22Rv1 (cell line): ENCODE data around the gene IFNAR1.

Source experiments
- ZFX ChIP-seq: fragments of 450-650 bp; IDR thresholded peaks from 2 replicates; pipeline ENCODE4 v1.6.1; 2017; ENCODE audit warnings: antibody characterized with exemption, borderline replicate concordance
- TF ChIP-seq, protein P1 (sequence below): fragments of 450-650 bp; IDR thresholded peaks from 2 replicates; pipeline ENCODE4 v1.5.1; 2017; ENCODE audit warnings: mild to moderate bottlenecking

DNA sequence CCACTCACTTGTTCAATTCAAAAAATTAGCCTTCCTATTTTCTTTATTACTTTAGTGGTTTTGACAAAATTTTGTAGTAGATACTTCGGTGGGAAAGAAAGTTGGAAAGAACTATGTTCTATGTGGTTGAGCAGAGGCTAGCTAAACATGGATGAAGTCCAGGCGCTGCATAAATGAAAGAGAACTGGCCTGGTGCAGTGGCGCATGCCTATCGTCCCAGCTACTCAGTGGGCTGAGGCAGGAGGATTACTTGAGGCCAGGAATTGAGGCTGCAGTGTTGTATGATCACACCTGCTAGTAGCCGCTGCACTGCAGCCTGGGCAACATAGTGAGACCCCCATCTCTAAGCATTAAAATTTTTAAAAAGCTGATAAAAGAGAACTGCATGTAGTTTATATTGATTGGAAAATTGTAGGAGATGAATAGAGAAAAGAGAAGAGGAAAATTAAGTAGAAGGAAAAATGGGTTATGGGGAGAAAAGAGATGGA lies 21.0 kb downstream of the IFNAR1 start:
- TF ChIP-seq, protein P1, sequence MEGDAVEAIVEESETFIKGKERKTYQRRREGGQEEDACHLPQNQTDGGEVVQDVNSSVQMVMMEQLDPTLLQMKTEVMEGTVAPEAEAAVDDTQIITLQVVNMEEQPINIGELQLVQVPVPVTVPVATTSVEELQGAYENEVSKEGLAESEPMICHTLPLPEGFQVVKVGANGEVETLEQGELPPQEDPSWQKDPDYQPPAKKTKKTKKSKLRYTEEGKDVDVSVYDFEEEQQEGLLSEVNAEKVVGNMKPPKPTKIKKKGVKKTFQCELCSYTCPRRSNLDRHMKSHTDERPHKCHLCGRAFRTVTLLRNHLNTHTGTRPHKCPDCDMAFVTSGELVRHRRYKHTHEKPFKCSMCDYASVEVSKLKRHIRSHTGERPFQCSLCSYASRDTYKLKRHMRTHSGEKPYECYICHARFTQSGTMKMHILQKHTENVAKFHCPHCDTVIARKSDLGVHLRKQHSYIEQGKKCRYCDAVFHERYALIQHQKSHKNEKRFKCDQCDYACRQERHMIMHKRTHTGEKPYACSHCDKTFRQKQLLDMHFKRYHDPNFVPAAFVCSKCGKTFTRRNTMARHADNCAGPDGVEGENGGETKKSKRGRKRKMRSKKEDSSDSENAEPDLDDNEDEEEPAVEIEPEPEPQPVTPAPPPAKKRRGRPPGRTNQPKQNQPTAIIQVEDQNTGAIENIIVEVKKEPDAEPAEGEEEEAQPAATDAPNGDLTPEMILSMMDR, result no peak
- TF ChIP-seq ZFX, result no peak
